Neural progenitor cell (in vitro differentiated cells): ENCODE measurements around the gene PLA2G4A. TPM values are rescaled to one million over a fixed set of nuclear protein-coding genes. Genes with fewer than 3 reads are reported as not detected.
A peak's percentile ranks its signal among the peaks of the same experiment; 100 is the strongest.

Experiments used
- DNase-seq: peaks from one replicate; pipeline ENCODE4 v3.0.0-alpha.2; 2016; ENCODE audit warnings: low spot score
- H2AFZ ChIP-seq: fragments of 200-600 bp; sonication (generic); replicated peaks from 2 replicates; pipeline ENCODE4 v1.6.1; 2016; ENCODE audit warnings: antibody characterized with exemption
- H3F3A ChIP-seq: fragments of 200-600 bp; sonication (generic); 2 replicates; pipeline ENCODE4 v1.6.1; 2016; ENCODE audit warnings: antibody characterized with exemption, low read depth
- H3K27ac ChIP-seq: fragments of 200-600 bp; sonication (generic); 2 replicates; pipeline ENCODE4 v1.5.1; 2016; ENCODE audit warnings: mild to moderate bottlenecking
- H3K27me3 ChIP-seq: fragments of 200-600 bp; sonication (generic); 2 replicates; pipeline ENCODE4 v1.6.1; 2016; ENCODE audit warnings: mild to moderate bottlenecking, moderate library complexity
- H3K36me3 ChIP-seq: fragments of 200-600 bp; sonication (generic); 2 replicates; pipeline ENCODE4 v1.5.1; 2016
- H3K4me1 ChIP-seq: fragments of 200-600 bp; sonication (generic); 2 replicates; pipeline ENCODE4 v1.6.1; 2016; ENCODE audit warnings: mixed run types
- H3K4me2 ChIP-seq: fragments of 200-600 bp; sonication (generic); 2 replicates; pipeline ENCODE4 v1.6.1; 2016
- H3K4me3 ChIP-seq: fragments of 200-600 bp; sonication (generic); 2 replicates; pipeline ENCODE4 v1.5.1; 2016
- H3K79me2 ChIP-seq: fragments of 200-600 bp; sonication (generic); 2 replicates; pipeline ENCODE4 v1.6.1; 2016; ENCODE audit warnings: low read depth
- H3K9ac ChIP-seq: fragments of 200-600 bp; sonication (generic); 2 replicates; pipeline ENCODE4 v1.6.1; 2016
- H3K9me3 ChIP-seq: fragments of 200-600 bp; sonication (generic); 2 replicates; pipeline ENCODE4 v1.5.1; 2016; ENCODE audit warnings: low read depth
- H4K20me1 ChIP-seq: fragments of 200-600 bp; sonication (generic); 2 replicates; pipeline ENCODE4 v1.6.1; 2016; ENCODE audit warnings: low read depth
- H3K27ac Mint-ChIP-seq: 3 replicates; pipeline ENCODE4 v1.8.0; 2021; ENCODE audit warnings: mixed read lengths
- H3K27me3 Mint-ChIP-seq: 2 replicates; pipeline ENCODE4 v1.8.0; 2022; ENCODE audit warnings: low read depth, mild to moderate bottlenecking, inconsistent platforms, moderate library complexity, mixed read lengths; ENCODE audit not compliant: insufficient read depth
- H3K36me3 Mint-ChIP-seq: 3 replicates; pipeline ENCODE4 v1.8.0; 2021; ENCODE audit warnings: mixed read lengths
- H3K4me1 Mint-ChIP-seq: 3 replicates; pipeline ENCODE4 v1.8.0; 2021; ENCODE audit warnings: mixed read lengths
- H3K4me3 Mint-ChIP-seq: 3 replicates; pipeline ENCODE4 v1.8.0; 2021; ENCODE audit warnings: mild to moderate bottlenecking, moderate library complexity, mixed read lengths
- H3K9me3 Mint-ChIP-seq: 3 replicates; pipeline ENCODE4 v1.8.0; 2020; ENCODE audit warnings: mixed read lengths
- CTCF ChIP-seq: fragments of 200-600 bp; sonication (generic); IDR thresholded peaks from 2 replicates; pipeline ENCODE4 v1.5.1; 2017; ENCODE audit warnings: antibody characterized with exemption, mild to moderate bottlenecking
- EZH2 ChIP-seq: fragments of 200-600 bp; sonication (generic); IDR thresholded peaks from 2 replicates; pipeline ENCODE4 v1.6.1; 2017; ENCODE audit warnings: antibody characterized with exemption, mild to moderate bottlenecking, moderate library complexity
- EZH2phosphoT487 ChIP-seq: fragments of 200-600 bp; sonication (generic); IDR thresholded peaks from 2 replicates; pipeline ENCODE4 v1.6.1; 2017; ENCODE audit warnings: antibody characterized with exemption
- total RNA-seq: library from RNA; depleted of rRNA; stranded (reverse); fragments of >200 nt; gene quantifications from 2 replicates; pipeline ENCODE4 v1.2.3, GENCODE V29; 2015; ENCODE audit warnings: low replicate concordance

The PLA2G4A gene
- total RNA-seq, 1 donor from 2014 or later = 1.0 TPM

- no peak overlapping the region for H2AFZ ChIP-seq
- H3K9ac ChIP-seq = no peak overlapping the region
- DNase-seq = no peak
- H4K20me1 ChIP-seq = no peaks in the 10 kb centered on the region
- no peaks in the 10 kb centered on the region for H3K27me3 Mint-ChIP-seq
- no peaks in the 10 kb centered on the region for H3F3A ChIP-seq
- H3K27ac ChIP-seq = no peak overlapping the region
- TF ChIP-seq EZH2 = no peak
- no peak for TF ChIP-seq CTCF
- TF ChIP-seq EZH2phosphoT487 = no peak
- H3K27ac Mint-ChIP-seq = peak overlapping the region; percentile 3
- H3K9me3 ChIP-seq = no peaks in the 10 kb centered on the region
- no peaks in the 10 kb centered on the region for H3K4me1 ChIP-seq
- H3K4me1 Mint-ChIP-seq = peaks cover 9% of the 10 kb centered on the region
- no peaks in the 10 kb centered on the region for H3K79me2 ChIP-seq
- H3K4me3 Mint-ChIP-seq = no peak overlapping the region
- no peaks in the 10 kb centered on the region for H3K9me3 Mint-ChIP-seq
- H3K27me3 ChIP-seq = no peaks in the 10 kb centered on the region
- no peak overlapping the region for H3K4me3 ChIP-seq
- no peaks in the 10 kb centered on the region for H3K36me3 Mint-ChIP-seq
- no peak overlapping the region for H3K4me2 ChIP-seq
- H3K36me3 ChIP-seq = no peaks in the 10 kb centered on the region
These were observed 52.2 kb downstream of the PLA2G4A start for GRCh38 chr1:186880982-186881381.

DNA sequence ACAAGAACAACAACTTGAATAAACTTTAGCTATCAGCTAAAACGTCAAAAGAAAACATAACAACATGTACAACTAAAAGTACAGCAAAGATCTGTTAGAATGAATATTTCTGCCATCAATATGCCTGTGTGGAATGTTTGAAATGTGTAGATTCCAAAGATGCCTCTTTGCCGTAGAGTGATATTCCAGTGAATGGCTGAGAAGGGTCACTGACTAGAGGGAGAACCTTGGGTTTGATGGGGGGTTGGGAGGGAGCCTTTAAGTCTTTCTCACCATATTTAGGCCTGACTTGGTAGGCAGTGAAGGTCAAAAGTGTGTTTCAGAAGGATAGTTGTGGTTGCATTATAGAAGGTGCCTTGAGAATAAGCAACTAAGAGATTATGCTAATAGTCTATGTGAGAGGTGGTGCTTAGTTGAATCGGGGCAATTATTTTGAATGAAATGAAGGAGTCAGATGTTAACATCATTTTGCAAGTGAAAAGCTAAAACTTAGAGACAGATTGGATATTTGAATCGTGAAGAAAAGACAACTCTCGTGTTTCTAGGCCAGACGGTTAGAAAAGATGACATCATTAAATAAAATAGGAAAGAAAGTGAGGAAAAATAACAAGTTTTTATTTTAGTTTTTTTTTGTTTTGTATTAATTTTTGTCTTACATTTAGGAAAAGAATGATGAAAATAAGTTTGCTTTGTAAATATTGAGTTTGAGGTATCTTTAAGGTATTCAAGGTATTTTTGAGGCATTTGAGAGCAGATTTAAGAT, 53.8 kb downstream of the PLA2G4A start:
- Histone ChIP-seq H3K27ac (no peak overlapping the region), H3K4me3 (no peak overlapping the region), H3K4me1 (no peaks in the 10 kb centered on the region), H3K9ac (no peak overlapping the region), H3K36me3 (no peaks in the 10 kb centered on the region), H3F3A (no peaks in the 10 kb centered on the region), H3K4me2 (no peak overlapping the region), H3K27me3 (no peaks in the 10 kb centered on the region), H3K9me3 (no peaks in the 10 kb centered on the region), H4K20me1 (no peaks in the 10 kb centered on the region), H3K79me2 (no peaks in the 10 kb centered on the region), H2AFZ (no peak overlapping the region)
- no peak overlapping the region for H3K27ac Mint-ChIP-seq
- no peaks in the 10 kb centered on the region for H3K9me3 Mint-ChIP-seq
- DNase-seq = no peak
- no peaks in the 10 kb centered on the region for H3K27me3 Mint-ChIP-seq
- H3K4me3 Mint-ChIP-seq = no peak overlapping the region
- H3K36me3 Mint-ChIP-seq = no peaks in the 10 kb centered on the region
- TF ChIP-seq EZH2phosphoT487 (no peak), CTCF (no peak), EZH2 (no peak)
- H3K4me1 Mint-ChIP-seq = peaks cover 9% of the 10 kb centered on the region

DNA sequence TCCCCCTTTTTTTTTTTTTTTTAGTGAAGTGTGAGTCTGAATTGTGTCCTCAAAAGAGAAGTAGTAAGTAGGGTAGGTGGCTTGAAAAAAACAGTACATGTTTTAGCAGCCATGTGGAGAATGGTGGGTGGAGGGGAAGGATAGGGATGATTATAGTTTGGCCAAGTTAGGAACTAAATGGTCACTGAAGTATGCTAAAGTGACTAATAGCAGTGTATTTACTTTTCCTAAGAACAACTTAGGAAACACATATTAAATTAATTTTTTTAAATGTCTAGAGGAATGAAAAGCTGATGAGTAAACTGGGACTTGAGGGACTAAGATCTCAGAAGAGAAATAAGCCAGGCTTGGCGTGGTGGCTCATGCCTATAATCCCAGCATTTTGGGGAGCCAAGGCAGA, 55.5 kb downstream of the PLA2G4A start:
- peaks cover 2% of the 10 kb centered on the region for H3K27me3 Mint-ChIP-seq
- no peaks in the 10 kb centered on the region for H3K9me3 ChIP-seq

More for the DNA sequence above, 55.5 kb downstream of the PLA2G4A start:
- no peak for DNase-seq
- Histone ChIP-seq H3K4me3 (no peak overlapping the region), H2AFZ (no peak overlapping the region), H3K36me3 (no peaks in the 10 kb centered on the region), H4K20me1 (no peaks in the 10 kb centered on the region), H3K9ac (no peak overlapping the region), H3K79me2 (no peaks in the 10 kb centered on the region), H3K4me1 (no peaks in the 10 kb centered on the region), H3K27me3 (no peaks in the 10 kb centered on the region), H3K27ac (no peak overlapping the region), H3F3A (no peaks in the 10 kb centered on the region), H3K4me2 (no peak overlapping the region)
- no peak overlapping the region for H3K27ac Mint-ChIP-seq
- H3K4me1 Mint-ChIP-seq = peaks cover 9% of the 10 kb centered on the region
- TF ChIP-seq EZH2phosphoT487 = no peak
- no peak for TF ChIP-seq CTCF
- TF ChIP-seq EZH2 = no peak
- no peak overlapping the region for H3K4me3 Mint-ChIP-seq
- H3K9me3 Mint-ChIP-seq = no peaks in the 10 kb centered on the region
- no peaks in the 10 kb centered on the region for H3K36me3 Mint-ChIP-seq
